ENCODE results near the gene CRLF3. TPM values are rescaled to one million over a fixed set of nuclear protein-coding genes. Genes with fewer than 3 reads are reported as not detected.
A peak's percentile ranks its signal among the peaks of the same experiment; 100 is the strongest.

Gene CRLF3
- total RNA-seq, 1 experiment from 2014 or later, result 17.9 TPM

- TF ChIP-seq MYBL2 (CRISPR knock-in tag; IDR thresholded peaks at IDR 0.05) (no peak), ZBTB21 (CRISPR knock-in tag; IDR thresholded peaks at IDR 0.05; ENCODE audit: borderline replicate concordance) (no peak), NFATC4 (CRISPR knock-in tag; IDR thresholded peaks at IDR 0.05) (no peak), ZNF121 (CRISPR knock-in tag; IDR thresholded peaks at IDR 0.05) (no peak), ZSCAN18 (CRISPR knock-in tag; IDR thresholded peaks at IDR 0.05) (no peak), RELA (CRISPR knock-in tag; IDR thresholded peaks at IDR 0.05; ENCODE audit: borderline replicate concordance) (no peak), CDX4 (CRISPR knock-in tag; IDR thresholded peaks at IDR 0.05; ENCODE audit: borderline replicate concordance) (no peak), AR (CRISPR knock-in tag; IDR thresholded peaks at IDR 0.05) (no peak), TP53 (CRISPR knock-in tag; IDR thresholded peaks at IDR 0.05) (0 out of 2 replicates have a peak, but pooled peaks have one; percentile 61), HMGA2 (CRISPR knock-in tag; IDR thresholded peaks at IDR 0.05) (no peak), JUN (CRISPR knock-in tag; IDR thresholded peaks at IDR 0.05) (no peak), SP1 (CRISPR knock-in tag; conservative IDR thresholded peaks at IDR 0.05) (peak; percentile 86), FOXP1 (CRISPR knock-in tag; IDR thresholded peaks at IDR 0.05; ENCODE audit: borderline replicate concordance) (peak; percentile 60; the same call in 1 of the 2 replicates), ATF1 (CRISPR knock-in tag; IDR thresholded peaks at IDR 0.05) (0 out of 2 replicates have a peak, but pooled peaks have one; percentile 51), ZNF671 (CRISPR knock-in tag; IDR thresholded peaks at IDR 0.05) (no peak)
- TF ChIP-seq, protein P1, sequence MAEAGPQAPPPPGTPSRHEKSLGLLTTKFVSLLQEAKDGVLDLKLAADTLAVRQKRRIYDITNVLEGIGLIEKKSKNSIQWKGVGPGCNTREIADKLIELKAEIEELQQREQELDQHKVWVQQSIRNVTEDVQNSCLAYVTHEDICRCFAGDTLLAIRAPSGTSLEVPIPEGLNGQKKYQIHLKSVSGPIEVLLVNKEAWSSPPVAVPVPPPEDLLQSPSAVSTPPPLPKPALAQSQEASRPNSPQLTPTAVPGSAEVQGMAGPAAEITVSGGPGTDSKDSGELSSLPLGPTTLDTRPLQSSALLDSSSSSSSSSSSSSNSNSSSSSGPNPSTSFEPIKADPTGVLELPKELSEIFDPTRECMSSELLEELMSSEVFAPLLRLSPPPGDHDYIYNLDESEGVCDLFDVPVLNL (CRISPR knock-in tag; IDR thresholded peaks at IDR 0.05; ENCODE audit: borderline replicate concordance, low read depth), result peak; percentile 56; the same call in 1 of the 2 replicates
- TF ChIP-seq, protein P2, sequence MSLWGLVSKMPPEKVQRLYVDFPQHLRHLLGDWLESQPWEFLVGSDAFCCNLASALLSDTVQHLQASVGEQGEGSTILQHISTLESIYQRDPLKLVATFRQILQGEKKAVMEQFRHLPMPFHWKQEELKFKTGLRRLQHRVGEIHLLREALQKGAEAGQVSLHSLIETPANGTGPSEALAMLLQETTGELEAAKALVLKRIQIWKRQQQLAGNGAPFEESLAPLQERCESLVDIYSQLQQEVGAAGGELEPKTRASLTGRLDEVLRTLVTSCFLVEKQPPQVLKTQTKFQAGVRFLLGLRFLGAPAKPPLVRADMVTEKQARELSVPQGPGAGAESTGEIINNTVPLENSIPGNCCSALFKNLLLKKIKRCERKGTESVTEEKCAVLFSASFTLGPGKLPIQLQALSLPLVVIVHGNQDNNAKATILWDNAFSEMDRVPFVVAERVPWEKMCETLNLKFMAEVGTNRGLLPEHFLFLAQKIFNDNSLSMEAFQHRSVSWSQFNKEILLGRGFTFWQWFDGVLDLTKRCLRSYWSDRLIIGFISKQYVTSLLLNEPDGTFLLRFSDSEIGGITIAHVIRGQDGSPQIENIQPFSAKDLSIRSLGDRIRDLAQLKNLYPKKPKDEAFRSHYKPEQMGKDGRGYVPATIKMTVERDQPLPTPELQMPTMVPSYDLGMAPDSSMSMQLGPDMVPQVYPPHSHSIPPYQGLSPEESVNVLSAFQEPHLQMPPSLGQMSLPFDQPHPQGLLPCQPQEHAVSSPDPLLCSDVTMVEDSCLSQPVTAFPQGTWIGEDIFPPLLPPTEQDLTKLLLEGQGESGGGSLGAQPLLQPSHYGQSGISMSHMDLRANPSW (CRISPR knock-in tag; conservative IDR thresholded peaks at IDR 0.05; ENCODE audit: low read depth), result no peak
These were observed at the start of gene CRLF3 (continued) for GRCh38 chr17:30824356-30825145.

DNA sequence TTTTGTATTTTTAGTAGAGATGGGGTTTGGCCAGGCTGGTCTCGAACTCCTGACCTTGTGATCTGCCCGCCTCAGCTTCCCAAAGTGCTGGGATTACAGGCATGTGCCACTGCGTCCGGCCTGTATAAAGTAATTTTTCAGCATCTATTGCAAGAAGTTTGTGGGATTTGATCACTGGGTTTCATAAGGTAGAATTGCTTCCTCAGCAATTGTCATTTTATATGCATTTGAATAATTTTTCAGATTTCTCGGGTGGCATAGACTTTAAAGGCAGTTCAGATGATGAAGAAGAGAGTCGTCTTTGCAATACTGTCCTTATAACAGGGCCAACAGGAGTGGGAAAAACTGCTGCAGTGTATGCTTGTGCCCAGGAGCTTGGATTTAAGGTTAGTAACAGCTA, 44.5 kb upstream of the CRLF3 start:
- DNase-seq (ENCODE audit: low spot score), result no peak
- Mint-ChIP-seq H3K9me3 (no peaks in the 10 kb centered on the region), H3K4me1 (no peaks in the 10 kb centered on the region), H3K36me3 (peaks cover 48% of the 10 kb centered on the region), H3K27ac (no peak overlapping the region), H3K27me3 (ENCODE audit: low read depth) (no peaks in the 10 kb centered on the region), H3K4me3 (no peak overlapping the region)
- ChIA-PET CTCF (no interaction called here), POLR2A (no interaction called here)
- TF ChIP-seq ZNF416 (CRISPR knock-in tag; IDR thresholded peaks at IDR 0.05), result no peak
- no peak for ATAC-seq

All from WTC11 (cell line).